Measurements from ENCODE around the gene PCBP3.
A peak's percentile ranks its signal among the peaks of the same experiment; 100 is the strongest.
"Not testable (repeated sequence)": the region's sequence is repeated elsewhere in the genome, so short reads cannot be mapped to it uniquely, and the experiment has no call there.

The PCBP3 gene

DNA sequence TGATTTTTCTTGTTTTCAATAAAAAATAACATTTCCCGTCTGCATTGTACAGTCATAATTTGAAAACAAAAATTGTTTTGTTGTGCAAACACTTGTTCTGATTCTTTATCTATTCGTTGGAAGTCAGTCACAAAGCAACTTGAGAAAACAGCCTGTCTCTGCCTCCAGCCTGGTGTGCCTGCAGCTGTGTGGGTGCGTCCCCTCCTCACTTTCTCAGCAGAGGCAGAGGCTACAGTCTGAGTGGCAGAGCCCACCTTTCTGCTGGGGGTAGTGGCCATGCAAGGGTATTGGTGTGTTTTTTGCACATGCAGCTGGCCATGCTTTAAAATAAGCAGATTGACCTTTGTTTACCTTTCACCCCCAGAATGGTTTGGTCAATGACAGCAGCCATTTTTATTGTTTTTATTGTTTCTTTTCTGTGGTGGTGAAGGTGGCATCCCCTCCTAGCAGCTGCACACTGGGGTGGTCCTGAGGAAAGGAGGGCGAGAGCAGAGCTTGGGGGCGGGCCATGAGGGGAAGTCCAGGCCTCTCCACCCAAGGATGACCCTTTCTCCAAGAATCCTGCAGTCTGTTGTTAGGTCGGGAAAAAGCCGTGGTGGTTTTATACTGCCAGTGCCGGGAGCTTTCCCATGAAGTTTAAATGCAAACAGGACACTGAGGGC is 159.6 kb downstream of the PCBP3 start:
- DNase-seq (ENCODE audit: low read depth in 2 of 3, low spot score in 1 of 3) = no peak

- DNase-seq (ENCODE audit: low read depth in 2 of 3, low spot score in 1 of 3) = no peak
These were observed 160.3 kb downstream of the PCBP3 start for GRCh38 chr21:45803618-45804340.

DNA sequence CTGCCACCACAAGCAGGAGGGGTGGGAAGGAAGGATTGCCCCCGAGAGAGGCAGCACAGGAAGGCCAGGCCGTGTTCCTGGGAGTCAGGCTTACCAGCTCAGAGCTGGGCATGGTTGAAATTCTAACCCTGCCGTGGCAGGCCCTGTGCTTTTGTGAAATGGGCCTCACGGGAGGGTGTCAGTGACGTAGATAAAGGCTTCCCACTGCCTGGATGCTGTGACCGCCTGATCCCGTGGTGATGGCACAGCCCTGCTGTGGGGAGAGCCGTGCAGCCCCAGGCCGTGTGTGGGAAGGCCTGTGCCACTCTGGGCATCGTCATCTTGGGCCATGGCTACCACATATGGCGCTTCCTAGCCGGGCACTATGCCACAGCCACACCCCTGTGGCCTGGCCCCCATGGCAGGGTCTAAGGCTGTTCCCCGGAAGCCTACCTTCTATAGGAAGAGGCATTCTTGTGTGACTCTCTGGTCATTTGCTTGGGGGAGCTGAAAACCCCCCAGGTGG is 161.3 kb downstream of the PCBP3 start:
- no peak for DNase-seq (ENCODE audit: low read depth in 2 of 3, low spot score in 1 of 3)

DNA sequence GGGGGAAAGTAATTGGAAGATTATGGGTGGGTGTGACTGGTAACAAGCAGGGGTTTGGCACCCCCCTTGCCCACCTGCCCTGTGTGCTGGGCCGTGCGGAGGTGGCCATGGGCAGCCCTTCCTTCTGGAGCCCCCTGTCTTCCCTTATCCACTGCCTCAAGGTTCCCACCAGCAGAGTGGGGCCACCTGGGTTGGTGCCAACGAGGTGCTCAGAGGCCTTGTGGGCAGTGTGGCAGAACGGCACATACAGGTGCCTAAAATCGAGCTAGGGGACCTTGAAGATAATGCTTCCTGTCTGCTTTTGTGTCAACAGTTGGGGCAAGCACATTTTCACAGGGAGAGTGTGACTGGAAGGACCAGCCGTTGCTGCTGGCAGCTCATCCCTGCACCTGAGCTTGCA is 161.8 kb downstream of the PCBP3 start:
- DNase-seq (ENCODE audit: low read depth in 2 of 3, low spot score in 1 of 3) = no peak

DNA sequence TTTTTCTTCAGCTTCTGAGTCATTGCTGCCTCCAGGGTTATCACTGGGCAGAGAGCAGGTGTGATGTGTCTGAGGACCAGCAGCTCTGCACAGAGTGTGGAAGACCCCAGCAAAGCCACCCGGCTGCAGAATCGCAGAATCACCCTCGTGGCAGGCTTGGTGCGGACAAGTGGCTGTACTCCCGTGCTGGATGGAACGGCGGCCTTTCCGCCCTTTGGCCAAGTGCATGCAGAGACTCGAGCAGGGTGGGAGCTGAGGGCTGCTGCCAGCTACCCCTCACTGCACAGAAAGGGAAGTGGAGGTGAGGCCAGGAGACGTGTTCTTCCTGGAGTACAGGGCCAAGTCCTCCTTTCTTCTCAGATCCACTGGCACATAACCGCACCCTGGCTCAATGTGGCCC is 162.5 kb downstream of the PCBP3 start:
- no peak for DNase-seq (ENCODE audit: low read depth in 2 of 3, low spot score in 1 of 3)

DNA sequence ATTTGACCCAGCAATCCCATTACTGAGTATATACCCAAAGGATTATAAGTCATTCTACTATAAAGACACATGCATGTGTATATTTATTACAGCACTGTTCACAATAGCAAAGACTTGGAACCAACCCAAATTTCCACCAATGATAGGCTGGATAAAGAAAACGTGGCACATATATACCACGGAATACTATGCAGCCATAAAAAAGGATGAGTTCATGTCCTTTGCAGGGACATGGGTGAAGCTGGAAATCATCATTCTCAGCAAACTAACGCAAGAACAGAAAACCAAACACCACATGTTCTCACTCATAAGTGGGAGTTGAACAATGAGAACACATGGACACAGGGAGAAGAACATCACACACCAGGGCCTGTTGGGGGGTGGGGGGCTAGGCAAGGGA is 165.1 kb downstream of the PCBP3 start:
- DNase-seq (ENCODE audit: low read depth in 2 of 3, low spot score in 1 of 3) = not testable (repeated sequence)

DNA sequence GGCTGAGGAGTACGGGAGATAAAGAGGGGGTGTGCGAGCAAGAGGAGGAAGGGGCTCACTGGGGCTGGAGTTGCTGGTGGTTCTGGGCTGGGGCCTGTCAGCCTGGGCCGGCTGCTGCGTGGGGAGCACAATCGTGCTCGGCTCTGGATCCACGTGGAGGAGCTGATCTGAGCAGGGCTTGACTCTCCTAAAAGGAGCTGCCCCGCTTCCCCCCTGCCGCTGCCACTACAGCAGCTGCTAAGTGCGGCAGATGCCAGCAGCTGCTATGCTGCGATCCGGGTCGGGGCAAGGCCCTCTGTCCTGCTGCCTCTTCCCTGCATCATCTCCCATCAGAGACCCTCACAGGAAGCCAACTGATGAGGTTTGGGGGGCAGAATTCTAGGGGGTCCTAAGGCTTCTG is 165.9 kb downstream of the PCBP3 start:
- DNase-seq (ENCODE audit: low read depth in 2 of 3, low spot score in 1 of 3) = no peak

DNA sequence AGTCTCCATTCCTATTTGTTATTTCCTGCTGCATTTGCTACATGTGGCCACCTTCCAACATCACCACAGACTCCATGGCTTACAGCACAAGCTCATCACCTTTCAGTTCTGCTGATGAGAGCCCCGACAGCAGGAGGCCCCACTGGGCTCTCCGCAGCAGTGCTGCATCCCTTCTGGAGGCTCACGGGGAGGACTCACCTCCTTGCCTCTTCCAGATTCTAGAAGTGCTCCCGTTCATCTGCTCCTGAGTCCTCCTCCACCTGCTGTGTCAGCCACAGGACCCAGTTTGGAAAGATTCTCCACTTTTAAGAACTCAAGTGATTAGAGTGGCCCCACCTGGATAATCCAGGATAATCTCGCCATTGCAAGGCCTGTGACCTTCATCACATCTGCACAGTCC is 167.6 kb downstream of the PCBP3 start:
- no peak for DNase-seq (ENCODE audit: low read depth in 2 of 3, low spot score in 1 of 3)

- DNase-seq (ENCODE audit: low read depth in 2 of 3, low spot score in 1 of 3) = peak in 1 of 3 donors; percentile 25
These were observed 170.8 kb downstream of the PCBP3 start for GRCh38 chr21:45814210-45814940.

DNA sequence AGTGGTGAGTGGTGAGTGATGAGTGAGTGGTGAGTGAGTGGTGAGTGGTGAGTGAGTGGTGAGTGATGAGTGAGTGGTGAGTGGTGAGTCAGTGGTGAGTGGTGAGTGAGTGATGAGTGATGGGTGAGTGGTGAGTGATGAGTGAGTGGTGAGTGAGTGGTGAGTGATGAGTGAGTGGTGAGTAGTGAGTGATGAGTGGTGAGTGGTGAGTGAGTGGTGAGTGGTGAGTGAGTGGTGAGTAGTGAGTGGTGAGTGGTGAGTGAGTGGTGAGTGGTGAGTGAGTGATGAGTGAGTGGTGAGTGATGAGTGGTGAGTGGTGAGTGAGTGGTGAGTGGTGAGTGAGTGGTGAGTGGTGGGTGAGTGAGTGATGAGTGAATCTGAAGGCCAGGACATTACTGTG is 172.3 kb downstream of the PCBP3 start:
- DNase-seq (ENCODE audit: low read depth in 2 of 3, low spot score in 1 of 3) = not testable (repeated sequence)

GRCh38 chr21:45816794-45817193 is 173.3 kb downstream of the PCBP3 start:
- DNase-seq (ENCODE audit: low read depth in 2 of 3, low spot score in 1 of 3) = no peak

GRCh38 chr21:45817345-45817744 is 173.8 kb downstream of the PCBP3 start:
- no peak for DNase-seq (ENCODE audit: low read depth in 2 of 3, low spot score in 1 of 3)

GRCh38 chr21:45818276-45818903 is 174.9 kb downstream of the PCBP3 start:
- DNase-seq (ENCODE audit: low read depth in 2 of 3, low spot score in 1 of 3) = peak in 1 of 3 donors; percentile 43

- peak; percentile 77 to 84 (median 80) for DNase-seq (ENCODE audit: low read depth in 2 of 3, low spot score in 1 of 3)
These were observed 175.4 kb downstream of the PCBP3 start for GRCh38 chr21:45818904-45819285.

DNA sequence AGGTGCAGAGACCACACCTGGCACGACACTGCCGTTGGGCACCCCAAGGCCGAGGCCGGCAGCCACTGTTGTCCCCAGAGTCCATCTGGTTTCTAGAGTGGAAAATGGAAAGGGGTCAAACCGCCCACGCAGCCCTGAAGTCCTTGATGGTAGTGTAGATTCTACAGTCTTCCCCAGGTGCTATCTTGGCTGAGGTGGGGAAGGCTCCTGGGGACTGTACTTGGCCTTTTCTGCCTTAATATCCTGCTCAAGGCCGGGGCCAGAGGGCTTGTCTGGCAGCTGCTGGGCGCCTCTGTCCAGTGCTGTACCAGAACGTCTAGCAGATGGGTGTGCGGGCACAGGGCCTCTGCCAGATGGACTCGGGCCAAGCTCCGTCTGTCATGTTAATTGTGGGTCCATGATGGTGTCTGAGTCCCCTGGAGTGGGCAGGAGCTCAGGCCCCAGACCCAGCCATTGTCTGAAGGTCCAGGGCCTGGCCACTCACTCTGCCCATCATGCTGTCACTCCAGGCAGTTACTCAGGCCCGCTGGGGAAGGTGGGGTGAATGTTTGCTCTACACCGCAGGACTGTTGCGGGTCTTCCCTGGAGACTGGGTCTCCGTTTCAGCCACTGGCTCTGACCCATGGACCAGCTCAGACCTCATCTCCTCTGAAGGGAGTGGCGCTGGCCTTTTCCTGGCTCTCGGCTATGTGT is 176.1 kb downstream of the PCBP3 start:
- no peak for DNase-seq (ENCODE audit: low read depth in 2 of 3, low spot score in 1 of 3)

- peak; percentile 61 to 76 (median 68) for DNase-seq (ENCODE audit: low read depth in 2 of 3, low spot score in 1 of 3)
These were observed 176.9 kb downstream of the PCBP3 start for GRCh38 chr21:45820171-45821091.

GRCh38 chr21:45821315-45821962 is 177.9 kb downstream of the PCBP3 start:
- no peak for DNase-seq (ENCODE audit: low read depth in 2 of 3, low spot score in 1 of 3)

GRCh38 chr21:45821998-45822397 is 178.5 kb downstream of the PCBP3 start:
- no peak for DNase-seq (ENCODE audit: low read depth in 2 of 3, low spot score in 1 of 3)

DNA sequence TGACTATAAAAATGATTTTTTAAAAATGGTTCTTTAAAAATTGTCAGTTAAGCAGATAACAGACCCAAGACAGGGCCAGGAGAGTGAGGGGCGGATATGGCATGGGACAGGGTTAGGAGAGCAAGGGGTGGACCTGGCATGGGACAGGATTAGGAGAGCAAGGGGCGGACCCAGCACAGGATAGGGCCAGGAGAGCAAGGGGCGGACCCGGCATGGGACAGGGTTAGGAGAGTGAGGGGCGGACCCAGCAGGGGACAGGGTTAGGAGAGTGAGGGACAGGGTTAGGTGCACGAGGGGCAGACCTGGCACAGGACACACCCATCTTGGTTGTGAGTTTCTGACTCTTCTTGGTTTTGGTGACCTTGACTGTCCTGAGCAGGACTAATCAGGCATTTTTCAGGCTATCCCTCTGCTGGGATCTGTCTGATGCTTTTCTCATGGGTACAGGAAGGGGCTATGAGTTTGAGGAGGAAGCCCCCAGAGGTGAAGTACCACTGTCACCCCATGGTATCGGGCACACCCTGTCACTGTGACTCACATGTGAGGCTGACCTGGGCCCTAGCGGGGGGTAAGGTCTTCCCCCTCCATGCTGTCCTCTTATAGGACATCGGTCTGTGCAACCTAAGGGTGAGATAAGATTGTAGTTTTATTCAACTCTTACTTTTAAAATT is 179.0 kb downstream of the PCBP3 start:
- DNase-seq (ENCODE audit: low read depth in 2 of 3, low spot score in 1 of 3) = no peak

Data from stimulated activated CD4-positive, alpha-beta T cell treated with anti-CD3 and anti-CD28 coated beads, Interleukin-12 subunit alpha, Interleukin-12 subunit beta, amount 100 ng/mL, for 48 hours (primary cell).